WTC11 (cell line): ENCODE results near the gene CLDND2. TPM values are rescaled to one million over a fixed set of nuclear protein-coding genes. Genes with fewer than 3 reads are reported as not detected.

Experiments
- ATAC-seq: fragments of 200-7000 bp; cut with Tn5 transposase; 2 replicates; pipeline ENCODE4 v1.10.0; 2021; ENCODE audit warnings: mild to moderate bottlenecking, moderate library complexity
- CTCF ChIA-PET: fragments of 300-600 bp; sonication (Branson Sonifier 250); formaldehyde crosslinking; loops from one replicate; lab custom pipeline; 2021; ENCODE audit warnings: antibody characterized with exemption; lab: Charles Lee
- POLR2A ChIA-PET: fragments of 350-600 bp; sonication (Branson Sonifier 250); formaldehyde crosslinking; loops from one replicate; lab custom pipeline; 2021; ENCODE audit warnings: antibody characterized with exemption; lab: Charles Lee
- DNase-seq: peaks from one replicate; pipeline ENCODE4 v3.0.0; 2021; ENCODE audit warnings: low spot score
- H3K27ac Mint-ChIP-seq: 2 replicates; pipeline ENCODE4 v1.8.0; 2021; ENCODE audit warnings: mixed read lengths
- H3K27me3 Mint-ChIP-seq: 2 replicates; pipeline ENCODE4 v1.8.0; 2021; ENCODE audit warnings: low read depth, mild to moderate bottlenecking, moderate library complexity, mixed read lengths
- H3K36me3 Mint-ChIP-seq: 2 replicates; pipeline ENCODE4 v1.8.0; 2021; ENCODE audit warnings: mixed read lengths
- H3K4me1 Mint-ChIP-seq: 2 replicates; pipeline ENCODE4 v1.8.0; 2022; ENCODE audit warnings: mixed read lengths
- H3K4me3 Mint-ChIP-seq: 2 replicates; pipeline ENCODE4 v1.8.0; 2021; ENCODE audit warnings: mild to moderate bottlenecking, moderate library complexity, mixed read lengths
- H3K9me3 Mint-ChIP-seq: 2 replicates; pipeline ENCODE4 v1.8.0; 2021; ENCODE audit warnings: mixed read lengths
- CBFB ChIP-seq: sonication (generic); formaldehyde crosslinking; IDR thresholded peaks from 2 replicates; pipeline ENCODE4 v1.8.1; 2022; ENCODE audit warnings: mild to moderate bottlenecking, low read depth, missing genetic modification reagents
- CREM ChIP-seq: sonication (generic); formaldehyde crosslinking; IDR thresholded peaks from 2 replicates; pipeline ENCODE4 v1.8.1; 2022; ENCODE audit warnings: mild to moderate bottlenecking, missing genetic modification reagents, moderate library complexity
- GTF2I ChIP-seq: fragments of 250-450 bp; sonication (Bioruptor Pico); conservative IDR thresholded peaks from 2 replicates; pipeline ENCODE4 v1.4.0; 2021; ENCODE audit warnings: mild to moderate bottlenecking
- HMGA2 ChIP-seq: fragments of 250-450 bp; sonication (Bioruptor Pico); IDR thresholded peaks from 2 replicates; pipeline ENCODE4 v1.4.0; 2021; ENCODE audit warnings: mild to moderate bottlenecking, moderate library complexity
- NFATC4 ChIP-seq: fragments of 250-450 bp; sonication (Bioruptor Pico); IDR thresholded peaks from 2 replicates; pipeline ENCODE4 v1.9.0; 2021; ENCODE audit warnings: mild to moderate bottlenecking
- NR3C1 ChIP-seq: sonication (generic); formaldehyde crosslinking; conservative IDR thresholded peaks from 2 replicates; pipeline ENCODE4 v1.8.1; 2023; ENCODE audit warnings: low read depth, mild to moderate bottlenecking, missing genetic modification reagents
- OVOL2 ChIP-seq: fragments of 250-450 bp; sonication (Bioruptor Pico); IDR thresholded peaks from 2 replicates; pipeline ENCODE4 v1.9.0; 2021; ENCODE audit warnings: mild to moderate bottlenecking, borderline replicate concordance
- SOX15 ChIP-seq: fragments of 250-450 bp; sonication (Bioruptor Pico); IDR thresholded peaks from 2 replicates; pipeline ENCODE4 v1.9.0; 2021; ENCODE audit warnings: mild to moderate bottlenecking
- TCF7 ChIP-seq: sonication (generic); formaldehyde crosslinking; IDR thresholded peaks from 2 replicates; pipeline ENCODE4 v1.8.0; 2022; ENCODE audit warnings: mild to moderate bottlenecking, low read depth, missing genetic modification reagents, moderate library complexity
- TEAD1 ChIP-seq: sonication (generic); formaldehyde crosslinking; IDR thresholded peaks from 2 replicates; pipeline ENCODE4 v1.8.0; 2022; ENCODE audit warnings: mild to moderate bottlenecking, missing genetic modification reagents
- TP53 ChIP-seq: sonication (generic); formaldehyde crosslinking; IDR thresholded peaks from 2 replicates; pipeline ENCODE4 v1.8.1; 2023; ENCODE audit warnings: mild to moderate bottlenecking, missing genetic modification reagents
- ZBTB21 ChIP-seq: sonication (generic); formaldehyde crosslinking; IDR thresholded peaks from 2 replicates; pipeline ENCODE4 v1.8.1; 2023; ENCODE audit warnings: mild to moderate bottlenecking, missing genetic modification reagents, borderline replicate concordance
- ZNF219 ChIP-seq: sonication (generic); formaldehyde crosslinking; IDR thresholded peaks from 2 replicates; pipeline ENCODE4 v1.8.0; 2023; ENCODE audit warnings: missing genetic modification reagents, mild to moderate bottlenecking, borderline replicate concordance
- ZNF263 ChIP-seq: sonication (generic); formaldehyde crosslinking; IDR thresholded peaks from 2 replicates; pipeline ENCODE4 v1.8.1; 2022; ENCODE audit warnings: low read depth, mild to moderate bottlenecking, moderate library complexity, missing genetic modification reagents
- ZNF416 ChIP-seq: fragments of 250-450 bp; sonication (Bioruptor Pico); IDR thresholded peaks from 2 replicates; pipeline ENCODE4 v1.9.0; 2021; ENCODE audit warnings: mild to moderate bottlenecking, inconsistent platforms
- ZNF671 ChIP-seq: fragments of 250-450 bp; sonication (Bioruptor Pico); IDR thresholded peaks from 2 replicates; pipeline ENCODE4 v1.8.0; 2021; ENCODE audit warnings: mild to moderate bottlenecking
- total RNA-seq: library from RNA; stranded (reverse); gene quantifications from 3 replicates; pipeline ENCODE4 v1.2.3, GENCODE V29; 2021
- TF ChIP-seq, protein P1 (sequence below): sonication (generic); formaldehyde crosslinking; IDR thresholded peaks from 2 replicates; pipeline ENCODE4 v1.8.0; 2022; ENCODE audit warnings: missing genetic modification reagents
- TF ChIP-seq, protein P2 (sequence below): fragments of 250-450 bp; sonication (Bioruptor Pico); IDR thresholded peaks from 2 replicates; pipeline ENCODE4 v1.9.0; 2021; ENCODE audit warnings: mild to moderate bottlenecking
- TF ChIP-seq, protein P3 (sequence below): sonication (generic); formaldehyde crosslinking; conservative IDR thresholded peaks from 2 replicates; pipeline ENCODE4 v1.8.1; 2022; ENCODE audit warnings: mild to moderate bottlenecking, missing genetic modification reagents
- TF ChIP-seq, protein P4 (sequence below): sonication (generic); formaldehyde crosslinking; IDR thresholded peaks from 2 replicates; pipeline ENCODE4 v1.8.1; 2022; ENCODE audit warnings: mild to moderate bottlenecking, moderate library complexity, missing genetic modification reagents
- TF ChIP-seq, protein P5 (sequence below): sonication (generic); formaldehyde crosslinking; IDR thresholded peaks from 2 replicates; pipeline ENCODE4 v1.8.1; 2023; ENCODE audit warnings: mild to moderate bottlenecking, missing genetic modification reagents
- TF ChIP-seq, protein P6 (sequence below): sonication (generic); formaldehyde crosslinking; IDR thresholded peaks from 2 replicates; pipeline ENCODE4 v1.8.0; 2022; ENCODE audit warnings: mild to moderate bottlenecking, missing genetic modification reagents
- TF ChIP-seq, protein P7 (sequence below): sonication (generic); formaldehyde crosslinking; IDR thresholded peaks from 2 replicates; pipeline ENCODE4 v1.8.0; 2022; ENCODE audit warnings: mild to moderate bottlenecking, missing genetic modification reagents

The CLDND2 gene
- total RNA-seq, 1 experiment from 2014 or later: 1.7 TPM

DNA sequence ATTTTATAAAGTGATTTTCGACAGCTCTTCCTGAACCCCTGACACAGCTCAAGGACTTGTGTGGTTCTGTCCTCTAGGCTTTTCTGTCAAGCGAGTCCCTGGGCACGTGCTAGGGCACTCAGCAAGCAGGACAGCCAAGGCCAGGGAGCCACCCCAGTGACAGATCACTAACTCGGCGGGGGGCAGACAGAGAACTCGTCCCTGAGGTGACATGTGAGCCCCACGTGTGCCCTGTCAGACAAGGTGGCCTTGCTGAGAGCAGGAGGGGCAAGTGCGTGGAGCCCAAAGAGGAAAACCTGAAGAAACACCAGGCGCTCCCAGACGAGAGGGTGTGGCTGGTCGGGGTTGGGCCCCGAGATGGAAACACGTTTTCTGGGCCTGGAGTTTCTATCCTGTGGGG lies 7.6 kb downstream of the CLDND2 start:
- POLR2A ChIA-PET: no interaction called here
- no peaks in the 10 kb centered on the region for H3K27me3 Mint-ChIP-seq
- no peak for ATAC-seq
- CTCF ChIA-PET: no interaction called here
- no peak for DNase-seq
- H3K9me3 Mint-ChIP-seq: no peaks in the 10 kb centered on the region
- TF ChIP-seq, protein P1, sequence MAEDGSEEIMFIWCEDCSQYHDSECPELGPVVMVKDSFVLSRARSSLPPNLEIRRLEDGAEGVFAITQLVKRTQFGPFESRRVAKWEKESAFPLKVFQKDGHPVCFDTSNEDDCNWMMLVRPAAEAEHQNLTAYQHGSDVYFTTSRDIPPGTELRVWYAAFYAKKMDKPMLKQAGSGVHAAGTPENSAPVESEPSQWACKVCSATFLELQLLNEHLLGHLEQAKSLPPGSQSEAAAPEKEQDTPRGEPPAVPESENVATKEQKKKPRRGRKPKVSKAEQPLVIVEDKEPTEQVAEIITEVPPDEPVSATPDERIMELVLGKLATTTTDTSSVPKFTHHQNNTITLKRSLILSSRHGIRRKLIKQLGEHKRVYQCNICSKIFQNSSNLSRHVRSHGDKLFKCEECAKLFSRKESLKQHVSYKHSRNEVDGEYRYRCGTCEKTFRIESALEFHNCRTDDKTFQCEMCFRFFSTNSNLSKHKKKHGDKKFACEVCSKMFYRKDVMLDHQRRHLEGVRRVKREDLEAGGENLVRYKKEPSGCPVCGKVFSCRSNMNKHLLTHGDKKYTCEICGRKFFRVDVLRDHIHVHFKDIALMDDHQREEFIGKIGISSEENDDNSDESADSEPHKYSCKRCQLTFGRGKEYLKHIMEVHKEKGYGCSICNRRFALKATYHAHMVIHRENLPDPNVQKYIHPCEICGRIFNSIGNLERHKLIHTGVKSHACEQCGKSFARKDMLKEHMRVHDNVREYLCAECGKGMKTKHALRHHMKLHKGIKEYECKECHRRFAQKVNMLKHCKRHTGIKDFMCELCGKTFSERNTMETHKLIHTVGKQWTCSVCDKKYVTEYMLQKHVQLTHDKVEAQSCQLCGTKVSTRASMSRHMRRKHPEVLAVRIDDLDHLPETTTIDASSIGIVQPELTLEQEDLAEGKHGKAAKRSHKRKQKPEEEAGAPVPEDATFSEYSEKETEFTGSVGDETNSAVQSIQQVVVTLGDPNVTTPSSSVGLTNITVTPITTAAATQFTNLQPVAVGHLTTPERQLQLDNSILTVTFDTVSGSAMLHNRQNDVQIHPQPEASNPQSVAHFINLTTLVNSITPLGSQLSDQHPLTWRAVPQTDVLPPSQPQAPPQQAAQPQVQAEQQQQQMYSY: no peak
- TF ChIP-seq ZNF263 (CRISPR knock-in tag) (no peak), HMGA2 (CRISPR knock-in tag) (no peak), TCF7 (CRISPR knock-in tag) (no peak), ZNF671 (no peak), SOX15 (no peak), NFATC4 (no peak)
- TF ChIP-seq, protein P2, sequence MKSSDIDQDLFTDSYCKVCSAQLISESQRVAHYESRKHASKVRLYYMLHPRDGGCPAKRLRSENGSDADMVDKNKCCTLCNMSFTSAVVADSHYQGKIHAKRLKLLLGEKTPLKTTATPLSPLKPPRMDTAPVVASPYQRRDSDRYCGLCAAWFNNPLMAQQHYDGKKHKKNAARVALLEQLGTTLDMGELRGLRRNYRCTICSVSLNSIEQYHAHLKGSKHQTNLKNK (CRISPR knock-in tag): no peak
- TF ChIP-seq, protein P3, sequence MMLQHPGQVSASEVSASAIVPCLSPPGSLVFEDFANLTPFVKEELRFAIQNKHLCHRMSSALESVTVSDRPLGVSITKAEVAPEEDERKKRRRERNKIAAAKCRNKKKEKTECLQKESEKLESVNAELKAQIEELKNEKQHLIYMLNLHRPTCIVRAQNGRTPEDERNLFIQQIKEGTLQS (CRISPR knock-in tag): no peak
- TF ChIP-seq, protein P4, sequence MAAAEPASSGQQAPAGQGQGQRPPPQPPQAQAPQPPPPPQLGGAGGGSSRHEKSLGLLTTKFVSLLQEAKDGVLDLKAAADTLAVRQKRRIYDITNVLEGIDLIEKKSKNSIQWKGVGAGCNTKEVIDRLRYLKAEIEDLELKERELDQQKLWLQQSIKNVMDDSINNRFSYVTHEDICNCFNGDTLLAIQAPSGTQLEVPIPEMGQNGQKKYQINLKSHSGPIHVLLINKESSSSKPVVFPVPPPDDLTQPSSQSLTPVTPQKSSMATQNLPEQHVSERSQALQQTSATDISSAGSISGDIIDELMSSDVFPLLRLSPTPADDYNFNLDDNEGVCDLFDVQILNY (CRISPR knock-in tag): no peak
- H3K4me1 Mint-ChIP-seq: peaks cover 26% of the 10 kb centered on the region
- H3K27ac Mint-ChIP-seq: no peak overlapping the region
- no peaks in the 10 kb centered on the region for H3K36me3 Mint-ChIP-seq
- H3K4me3 Mint-ChIP-seq: no peak overlapping the region

DNA sequence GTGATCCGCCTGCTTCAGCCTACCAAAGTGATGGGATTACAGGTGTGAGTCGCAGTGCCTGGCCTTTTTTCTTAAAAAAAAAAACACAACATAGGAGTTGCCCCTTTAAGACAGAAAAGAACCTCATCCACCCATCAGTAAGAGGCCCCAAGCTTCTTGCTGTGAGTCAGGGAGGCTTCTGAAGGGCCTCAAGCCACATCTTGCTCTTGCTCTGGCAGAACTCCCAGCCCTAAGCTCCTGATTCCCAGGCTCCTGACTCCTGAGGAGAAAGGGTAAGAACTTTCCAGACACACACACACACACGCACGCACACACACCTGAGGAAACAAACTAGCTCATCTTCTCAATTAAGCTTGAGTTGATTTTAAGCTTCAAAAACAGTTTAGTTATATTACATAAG lies 9.5 kb downstream of the CLDND2 start:
- ATAC-seq: no peak
- Mint-ChIP-seq H3K27me3 (no peaks in the 10 kb centered on the region), H3K27ac (no peak overlapping the region), H3K4me3 (no peak overlapping the region), H3K9me3 (no peaks in the 10 kb centered on the region), H3K36me3 (no peaks in the 10 kb centered on the region), H3K4me1 (peaks cover 24% of the 10 kb centered on the region)
- TF ChIP-seq, protein P5, sequence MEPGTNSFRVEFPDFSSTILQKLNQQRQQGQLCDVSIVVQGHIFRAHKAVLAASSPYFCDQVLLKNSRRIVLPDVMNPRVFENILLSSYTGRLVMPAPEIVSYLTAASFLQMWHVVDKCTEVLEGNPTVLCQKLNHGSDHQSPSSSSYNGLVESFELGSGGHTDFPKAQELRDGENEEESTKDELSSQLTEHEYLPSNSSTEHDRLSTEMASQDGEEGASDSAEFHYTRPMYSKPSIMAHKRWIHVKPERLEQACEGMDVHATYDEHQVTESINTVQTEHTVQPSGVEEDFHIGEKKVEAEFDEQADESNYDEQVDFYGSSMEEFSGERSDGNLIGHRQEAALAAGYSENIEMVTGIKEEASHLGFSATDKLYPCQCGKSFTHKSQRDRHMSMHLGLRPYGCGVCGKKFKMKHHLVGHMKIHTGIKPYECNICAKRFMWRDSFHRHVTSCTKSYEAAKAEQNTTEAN (CRISPR knock-in tag): no peak
- TF ChIP-seq ZNF263 (CRISPR knock-in tag): no peak
- TF ChIP-seq CBFB: no peak
- no peak for TF ChIP-seq TEAD1
- CTCF ChIA-PET: interaction anchor here (1.1 kb wide), 1 partner anchor 20 kb away, joined by 3 read pairs; no protein-coding TSS in a partner anchor
- POLR2A ChIA-PET: no interaction called here
- no peak for DNase-seq

DNA sequence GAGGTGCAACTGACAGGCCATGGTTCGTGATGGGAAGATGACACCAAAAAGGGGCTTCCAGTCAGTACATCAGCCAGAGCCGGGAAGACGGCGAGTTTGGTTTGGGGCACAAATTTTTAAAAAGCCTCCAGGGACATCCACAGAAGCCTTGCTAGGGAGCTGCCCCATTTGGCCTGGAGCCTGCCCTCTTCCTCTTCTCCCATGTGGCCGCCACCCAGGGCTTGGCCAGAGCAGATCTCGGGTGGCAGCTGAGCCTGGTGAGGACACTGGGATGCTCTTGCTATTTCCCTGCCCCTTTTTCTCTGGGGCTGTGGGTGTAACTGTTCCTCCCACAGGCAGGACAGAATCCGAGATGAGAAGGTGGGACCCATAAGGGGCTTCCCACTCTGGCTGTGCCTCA lies 10.9 kb downstream of the CLDND2 start:
- no peaks in the 10 kb centered on the region for H3K9me3 Mint-ChIP-seq
- POLR2A ChIA-PET: no interaction called here

More for the DNA sequence above, 10.9 kb downstream of the CLDND2 start:
- Mint-ChIP-seq H3K27me3 (no peaks in the 10 kb centered on the region), H3K4me1 (peaks cover 20% of the 10 kb centered on the region), H3K4me3 (no peak overlapping the region), H3K27ac (no peak overlapping the region), H3K36me3 (no peaks in the 10 kb centered on the region)
- no peak for DNase-seq
- TF ChIP-seq ZNF219 (CRISPR knock-in tag) (no peak), OVOL2 (CRISPR knock-in tag) (no peak), ZNF416 (CRISPR knock-in tag) (no peak), CREM (CRISPR knock-in tag) (no peak), ZBTB21 (no peak), GTF2I (no peak), TCF7 (CRISPR knock-in tag) (no peak), NR3C1 (CRISPR knock-in tag) (no peak), TP53 (no peak)
- TF ChIP-seq, protein P6, sequence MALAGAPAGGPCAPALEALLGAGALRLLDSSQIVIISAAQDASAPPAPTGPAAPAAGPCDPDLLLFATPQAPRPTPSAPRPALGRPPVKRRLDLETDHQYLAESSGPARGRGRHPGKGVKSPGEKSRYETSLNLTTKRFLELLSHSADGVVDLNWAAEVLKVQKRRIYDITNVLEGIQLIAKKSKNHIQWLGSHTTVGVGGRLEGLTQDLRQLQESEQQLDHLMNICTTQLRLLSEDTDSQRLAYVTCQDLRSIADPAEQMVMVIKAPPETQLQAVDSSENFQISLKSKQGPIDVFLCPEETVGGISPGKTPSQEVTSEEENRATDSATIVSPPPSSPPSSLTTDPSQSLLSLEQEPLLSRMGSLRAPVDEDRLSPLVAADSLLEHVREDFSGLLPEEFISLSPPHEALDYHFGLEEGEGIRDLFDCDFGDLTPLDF (CRISPR knock-in tag): no peak
- TF ChIP-seq, protein P2 (CRISPR knock-in tag): no peak
- TF ChIP-seq, protein P7, sequence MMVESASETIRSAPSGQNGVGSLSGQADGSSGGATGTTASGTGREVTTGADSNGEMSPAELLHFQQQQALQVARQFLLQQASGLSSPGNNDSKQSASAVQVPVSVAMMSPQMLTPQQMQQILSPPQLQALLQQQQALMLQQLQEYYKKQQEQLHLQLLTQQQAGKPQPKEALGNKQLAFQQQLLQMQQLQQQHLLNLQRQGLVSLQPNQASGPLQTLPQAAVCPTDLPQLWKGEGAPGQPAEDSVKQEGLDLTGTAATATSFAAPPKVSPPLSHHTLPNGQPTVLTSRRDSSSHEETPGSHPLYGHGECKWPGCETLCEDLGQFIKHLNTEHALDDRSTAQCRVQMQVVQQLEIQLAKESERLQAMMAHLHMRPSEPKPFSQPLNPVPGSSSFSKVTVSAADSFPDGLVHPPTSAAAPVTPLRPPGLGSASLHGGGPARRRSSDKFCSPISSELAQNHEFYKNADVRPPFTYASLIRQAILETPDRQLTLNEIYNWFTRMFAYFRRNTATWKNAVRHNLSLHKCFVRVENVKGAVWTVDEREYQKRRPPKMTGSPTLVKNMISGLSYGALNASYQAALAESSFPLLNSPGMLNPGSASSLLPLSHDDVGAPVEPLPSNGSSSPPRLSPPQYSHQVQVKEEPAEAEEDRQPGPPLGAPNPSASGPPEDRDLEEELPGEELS (CRISPR knock-in tag): no peak
- CTCF ChIA-PET: no interaction called here
- no peak for ATAC-seq
